ENCODE data around the gene ASTN2.

GRCh38 chr9:117425566-117425965 lies 10.7 kb upstream of the ASTN2 start:
- TF ChIP-seq CTCF (IDR thresholded peaks at IDR 0.05; ENCODE audit: poor library complexity, severe bottlenecking), result no peak
- TF ChIP-seq RAD21 (conservative IDR thresholded peaks at IDR 0.05), result no peak
- TF ChIP-seq POLR2AphosphoS5 (IDR thresholded peaks at IDR 0.05), result no peak
- TF ChIP-seq EZH2 (IDR thresholded peaks at IDR 0.05; ENCODE audit: borderline replicate concordance, insufficient read depth, low read length, poor library complexity, severe bottlenecking), result no peak
- TF ChIP-seq REST (IDR thresholded peaks at IDR 0.05; ENCODE audit: borderline replicate concordance), result no peak
